Activated CD4-positive, alpha-beta T cell treated with anti-CD3 and anti-CD28 coated beads for 4 hours (primary cell): ENCODE data around the gene TRIM39.
"Not testable (repeated sequence)": the region's sequence is repeated elsewhere in the genome, so short reads cannot be mapped to it uniquely, and the experiment has no call there.

ENCODE experiments used
- DNase-seq, 2 donors: peaks; one replicate each; pipeline ENCODE4 v3.0.0-alpha.2; 2020

Gene TRIM39

GRCh38 chr6:30326526-30327231, at the start of gene TRIM39:
TSS of gene TRIM39 (plus strand) at chr6:30326927. CDS start at chr6:30329318, 2,391 bp downstream.
- peak; percentile 87 to 88 for DNase-seq

GRCh38 chr6:30280988-30281387, 45.7 kb upstream of the TRIM39 start:
- not testable (repeated sequence) for DNase-seq

- DNase-seq: no peak
These were observed 44.2 kb upstream of the TRIM39 start for GRCh38 chr6:30282522-30282921.

DNA sequence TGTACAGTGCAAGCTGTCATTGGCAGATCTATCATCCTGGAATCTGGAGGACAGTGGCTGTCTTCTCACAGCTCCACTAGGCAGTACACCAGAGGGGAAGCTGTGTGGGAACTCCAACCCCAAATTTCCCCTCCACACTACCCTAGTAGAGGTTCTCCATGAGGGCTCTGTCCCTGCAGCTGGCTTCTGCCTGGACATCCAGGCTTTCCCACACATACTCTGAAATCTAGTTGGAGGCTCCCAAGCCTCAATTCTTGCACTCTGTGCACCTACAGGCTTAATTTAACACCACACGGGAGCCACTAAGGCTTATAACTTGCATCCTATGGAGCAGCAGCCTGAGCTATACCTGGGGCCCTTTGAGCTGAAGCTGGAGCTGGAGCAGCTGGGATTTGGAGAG, 43.0 kb upstream of the TRIM39 start:
- no peak for DNase-seq

GRCh38 chr6:30287139-30287538, 39.6 kb upstream of the TRIM39 start:
- no peak for DNase-seq

DNA sequence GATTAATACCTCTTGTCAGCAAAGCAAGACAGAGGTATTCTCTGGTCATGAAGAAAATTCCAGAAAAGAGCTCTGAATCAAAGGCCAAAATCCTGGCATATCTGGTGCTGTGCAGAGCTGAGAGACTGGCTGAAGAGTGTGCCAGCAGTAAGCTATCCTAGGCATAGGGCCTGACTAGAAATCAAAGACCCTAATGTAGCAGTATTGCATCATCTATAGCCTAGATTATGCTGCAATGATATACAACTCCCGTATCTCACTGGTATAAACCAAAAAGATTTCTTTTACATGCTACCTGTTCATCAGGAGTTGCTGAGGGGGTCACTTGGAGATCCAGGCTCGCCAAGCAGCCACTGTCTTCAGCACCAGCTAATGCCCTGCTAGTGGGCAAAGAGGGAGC, 30.9 kb upstream of the TRIM39 start:
- no peak for DNase-seq

- DNase-seq: no peak
These were observed 22.7 kb upstream of the TRIM39 start for GRCh38 chr6:30304002-30304401.

DNA sequence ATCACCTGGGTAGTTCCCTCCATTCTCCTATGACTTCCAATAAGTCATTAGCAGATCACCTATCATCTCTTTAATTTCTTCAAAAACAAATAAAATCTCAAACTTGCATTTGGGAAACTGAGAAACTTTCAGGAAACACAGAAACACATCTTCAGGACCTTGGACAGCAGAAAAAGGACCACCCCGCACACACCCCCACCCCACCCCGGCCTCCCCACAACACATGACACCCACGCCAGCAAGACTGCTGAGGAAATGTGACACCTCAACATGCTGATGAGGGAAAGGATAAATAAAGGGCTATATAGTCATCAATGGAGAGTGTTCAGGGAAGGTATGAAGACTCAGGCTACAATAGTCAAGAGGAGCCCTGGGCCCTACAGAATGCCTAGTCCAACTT, 15.6 kb upstream of the TRIM39 start:
- DNase-seq: no peak

DNA sequence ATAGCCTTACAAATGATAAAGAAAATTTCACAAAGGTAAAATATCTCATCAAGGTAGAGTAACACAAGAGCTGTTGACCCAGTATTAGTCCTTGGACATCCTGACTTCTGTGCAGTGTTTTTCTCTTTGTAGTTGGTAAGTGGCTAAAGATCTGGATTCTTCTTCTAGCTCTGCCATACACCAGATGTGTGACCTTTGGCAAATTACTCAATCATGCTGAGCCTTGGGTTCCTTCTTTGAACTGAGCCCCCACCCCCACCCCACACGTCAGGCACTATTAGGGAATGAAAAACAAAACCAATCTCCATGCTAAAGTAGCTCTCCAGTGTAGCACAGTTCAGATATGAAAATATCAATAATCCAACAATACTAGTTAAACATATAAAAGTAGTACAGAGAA, 15.1 kb upstream of the TRIM39 start:
- no peak for DNase-seq

GRCh38 chr6:30312266-30312665, 14.5 kb upstream of the TRIM39 start:
- DNase-seq: no peak

DNA sequence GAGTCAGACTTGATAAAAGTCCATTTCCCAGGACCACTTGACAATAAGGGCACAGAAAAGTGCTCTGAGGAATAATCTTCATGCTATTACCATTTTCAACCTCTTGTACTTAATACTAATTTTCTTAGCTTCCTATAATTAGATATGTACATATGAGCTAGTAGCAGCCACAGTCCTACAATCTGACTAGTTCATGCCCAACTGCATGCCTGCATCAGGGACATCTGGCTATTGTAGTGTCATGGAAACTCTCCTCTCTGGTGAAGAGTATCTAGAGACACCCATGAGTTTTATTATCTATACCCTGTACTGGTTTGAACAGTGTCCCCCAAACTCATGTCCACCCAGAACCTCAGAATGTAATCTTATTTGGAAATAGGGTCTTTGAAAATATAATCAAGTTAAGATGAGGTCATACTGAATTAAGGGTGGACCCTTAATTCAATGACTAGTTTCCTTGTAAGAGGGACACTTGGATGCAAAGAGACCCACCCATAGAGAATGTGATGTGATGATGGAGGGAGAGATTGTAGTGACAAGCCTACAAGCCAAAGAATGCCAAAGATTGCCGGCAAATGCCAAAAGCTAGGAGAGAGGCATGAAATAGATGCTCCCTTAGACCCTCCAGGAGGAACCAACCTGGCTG, 13.9 kb upstream of the TRIM39 start:
- DNase-seq: no peak

DNA sequence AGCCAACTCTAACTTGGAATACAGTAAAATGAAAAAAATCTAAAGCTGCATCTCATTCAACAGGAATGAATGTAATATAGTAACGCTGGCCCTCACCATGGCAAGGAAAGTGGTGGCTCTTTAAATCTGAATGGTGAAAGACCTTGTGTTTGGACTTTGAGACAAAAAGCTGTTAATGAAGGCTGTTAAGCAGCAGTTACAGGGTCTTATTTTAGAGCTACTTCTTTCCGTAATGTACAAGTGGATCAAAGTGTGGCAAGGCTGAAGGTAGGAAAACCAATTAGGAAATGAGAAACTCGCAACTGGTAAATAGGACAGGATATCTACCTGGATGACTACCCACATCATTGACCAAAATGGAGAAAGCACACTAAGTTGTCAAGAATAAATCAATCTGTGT, 11.6 kb upstream of the TRIM39 start:
- no peak for DNase-seq

GRCh38 chr6:30317913-30318589, 8.7 kb upstream of the TRIM39 start:
- DNase-seq: no peak

DNA sequence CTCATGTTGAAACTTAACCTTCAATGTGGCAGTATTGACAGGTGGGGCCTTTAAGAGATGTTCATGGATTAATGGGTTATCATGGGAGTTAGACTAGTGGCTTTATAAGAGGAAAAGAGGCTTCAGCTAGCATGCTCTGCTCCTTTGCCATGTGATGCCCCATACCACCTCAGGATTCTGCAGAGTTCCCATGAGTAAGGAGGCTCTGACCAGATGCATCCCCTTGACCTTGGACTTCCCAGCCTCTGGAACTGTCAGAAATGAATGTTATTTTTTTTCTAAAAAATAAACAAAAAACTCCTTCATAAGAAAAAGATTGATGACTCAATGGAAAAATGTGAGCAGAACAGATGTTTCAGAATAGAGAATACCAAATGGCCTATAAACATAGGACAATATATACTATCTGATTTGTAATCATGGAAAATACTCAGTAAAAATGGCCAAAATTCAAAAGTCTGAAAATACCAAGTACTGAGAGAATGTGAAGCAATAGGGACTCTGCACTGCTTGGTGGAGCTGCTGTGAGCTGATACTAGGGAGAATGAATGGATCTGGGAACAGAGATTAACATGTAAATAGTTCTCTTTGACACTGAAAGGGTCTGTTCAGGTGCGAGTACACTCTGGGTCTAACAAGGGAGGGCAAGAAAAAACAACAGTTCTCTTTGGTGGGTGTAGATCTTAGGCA, 7.4 kb upstream of the TRIM39 start:
- DNase-seq: no peak

DNA sequence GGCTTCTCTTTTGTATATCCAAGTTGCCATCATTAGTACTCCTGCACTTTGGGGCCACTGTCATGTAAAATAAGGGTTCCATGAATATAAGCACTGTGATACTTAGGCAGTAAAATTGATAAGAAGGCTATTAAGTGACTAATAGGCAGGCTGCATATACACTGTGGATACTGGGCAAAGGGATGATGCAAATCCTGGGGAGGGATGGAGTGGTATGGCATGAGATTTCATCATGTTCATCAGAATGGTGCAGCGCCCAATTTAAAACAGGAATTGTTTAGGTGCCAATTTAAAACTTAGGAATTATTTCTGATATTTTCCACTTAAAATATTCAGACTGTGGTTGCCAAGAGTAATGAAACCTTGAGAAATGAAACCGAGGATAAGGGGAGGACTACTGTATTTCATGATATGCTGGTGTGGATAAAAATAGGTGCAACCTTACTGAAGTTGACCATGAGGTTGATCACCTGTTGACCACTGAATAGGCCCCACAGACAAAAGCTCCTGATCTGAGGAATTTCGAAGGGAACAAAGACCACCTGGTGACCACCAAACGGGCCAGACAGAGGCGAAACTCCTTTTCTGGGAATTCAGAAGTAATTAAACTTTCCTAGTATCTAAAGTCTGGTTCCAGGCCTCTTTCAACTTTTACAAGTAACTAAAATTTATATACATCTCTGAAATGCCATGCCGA, 4.9 kb upstream of the TRIM39 start:
- DNase-seq: no peak

GRCh38 chr6:30322527-30323501, 3.9 kb upstream of the TRIM39 start:
- peak; percentile 41 to 44 for DNase-seq

DNA sequence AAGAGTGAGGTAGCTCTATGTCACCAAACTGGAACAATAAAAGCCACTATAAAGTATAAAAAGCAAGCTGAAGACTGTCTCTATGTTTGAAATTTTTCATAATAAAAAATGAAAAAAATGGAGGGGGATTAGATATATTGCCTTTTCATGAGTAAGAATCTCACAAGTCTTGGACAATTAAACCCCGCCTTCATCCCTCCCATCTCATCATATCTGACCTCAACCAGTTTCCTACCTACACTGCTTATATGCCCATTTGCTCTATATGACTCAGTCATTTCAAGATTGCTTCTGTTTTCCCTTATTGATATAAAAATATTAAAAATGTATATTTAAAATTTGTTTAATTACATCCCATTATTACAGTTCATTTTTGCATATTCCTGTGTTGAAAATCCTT, 2.9 kb upstream of the TRIM39 start:
- no peak for DNase-seq

GRCh38 chr6:30325150-30325872, 1.4 kb upstream of the TRIM39 start:
- DNase-seq: peak; percentile 82 to 84

DNA sequence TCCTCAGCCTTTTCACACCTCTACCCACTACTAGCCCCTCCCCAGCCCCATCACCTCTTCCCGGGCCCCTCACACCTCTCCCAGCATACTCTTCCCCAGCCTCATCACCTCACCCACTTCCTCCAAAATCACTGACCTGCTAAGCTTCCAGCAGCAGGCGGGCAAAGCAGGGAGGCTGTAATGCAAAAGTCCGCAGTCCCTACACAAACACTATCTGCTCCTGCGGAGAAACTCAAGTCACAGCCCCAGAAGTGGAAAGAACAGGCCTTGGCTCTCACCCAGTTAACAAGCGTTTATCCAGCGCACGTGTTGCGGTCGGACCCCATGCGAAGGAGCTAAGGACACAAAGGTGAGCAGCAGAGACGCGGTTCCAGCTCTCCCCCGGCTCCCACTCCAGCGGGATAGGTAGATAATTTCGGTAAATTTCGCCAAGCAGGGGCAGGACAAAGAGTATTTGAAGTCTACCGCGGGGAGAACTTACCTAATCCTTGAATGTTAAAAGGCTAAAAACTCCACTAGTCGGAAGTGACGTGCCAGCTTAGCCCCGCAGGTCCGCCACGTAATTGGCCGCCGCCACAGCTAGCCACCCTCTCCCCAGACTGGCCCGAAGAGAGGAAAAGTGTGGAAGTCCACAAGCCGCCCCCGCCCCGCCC, 728 bp upstream of the TRIM39 start:
- peak; percentile 65 to 78 for DNase-seq

DNA sequence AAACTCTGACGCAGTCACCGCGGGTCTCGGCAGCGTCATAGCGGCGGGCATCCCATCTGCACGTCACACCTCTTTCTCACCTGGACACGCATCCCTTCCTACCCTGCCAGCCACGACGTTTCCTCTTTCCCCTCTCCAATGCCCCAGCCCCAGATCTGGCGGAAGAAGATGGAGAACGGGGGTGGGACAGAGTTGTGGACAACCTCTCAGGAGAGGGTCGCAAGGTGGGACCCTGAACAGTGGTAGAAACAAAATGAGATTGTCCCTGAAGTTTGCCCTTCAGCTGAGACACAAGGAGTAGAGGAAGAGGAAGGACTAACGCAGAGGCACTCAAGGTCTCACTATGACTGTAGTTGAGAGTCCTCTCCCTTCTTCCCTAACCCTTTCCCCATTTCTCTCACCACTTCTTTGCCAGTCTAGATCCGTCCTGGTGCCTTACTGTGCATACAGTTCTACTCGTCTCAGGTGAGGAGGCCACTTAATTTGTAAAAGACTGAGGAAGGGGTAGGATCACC, 562 bp downstream of the TRIM39 start:
- DNase-seq: no peak
